ENCODE data around the gene CEP72. TPM values are rescaled to one million over a fixed set of nuclear protein-coding genes. Genes with fewer than 3 reads are reported as not detected.

CEP72 gene
- total and polyA plus RNA-seq, 2 of the 13 experiments (the other 11 are each of a cell fraction or from before 2014, with no cell fraction given): 3.4 to 9.4 TPM

DNA sequence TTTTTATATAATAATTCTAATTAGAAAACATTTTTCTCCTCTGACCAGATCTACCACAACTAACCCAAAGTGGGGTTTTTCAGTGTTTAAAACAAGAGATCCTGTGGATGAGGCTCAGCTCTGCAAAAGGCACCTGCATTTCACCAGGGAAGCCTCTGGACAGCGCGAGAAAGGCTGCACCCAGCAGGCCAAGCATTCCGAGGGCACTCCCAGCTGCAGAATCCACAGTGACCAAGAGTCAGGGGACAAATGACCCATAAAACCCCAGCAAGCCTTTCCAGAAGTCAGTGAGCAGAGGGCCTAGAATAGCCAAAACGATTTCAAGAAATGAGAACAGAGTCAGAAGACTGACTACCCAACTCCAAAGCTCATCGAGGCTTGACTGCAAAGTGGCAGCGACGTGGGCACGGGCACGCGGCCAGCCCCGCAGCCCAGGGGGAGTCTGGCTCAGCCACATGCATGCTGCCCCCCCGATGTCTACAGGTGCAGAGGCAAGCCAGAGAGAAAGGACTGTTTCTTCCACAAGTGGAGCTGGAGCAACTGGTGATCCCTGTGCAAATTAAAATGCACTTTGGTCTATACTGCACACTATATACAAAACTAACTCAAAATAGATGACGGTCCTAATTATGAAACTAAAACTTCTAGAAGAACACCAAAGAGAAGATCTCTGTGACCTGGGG, 54.8 kb downstream of the CEP72 start:
- 96% methylated on average over 9 of the region's 13 CpGs for WGBS (ENCODE audit: low lambda C conversion rate)
- Histone ChIP-seq H3K9ac (ENCODE audit: insufficient read depth, low read depth, low read length) (no peak overlapping the region), H3K36me3 (replicated peaks in 1 of 2; ENCODE audit: control insufficient read depth in 1 of 2, insufficient read depth in 2 of 2, low read length in 2 of 2) (peaks cover 7 to 29% of the 10 kb centered on the region in 2 experiments; a peak in 3 of 5 replicates), H3K27me3 (ENCODE audit: control insufficient read depth in 1 of 2, insufficient read depth in 2 of 2, low read length in 2 of 2) (no peaks in the 10 kb centered on the region; a peak in 1 of 5 replicates), H3K4me2 (ENCODE audit: low read depth, low read length) (no peak overlapping the region), H3K79me2 (ENCODE audit: insufficient read depth, low read length) (no peaks in the 10 kb centered on the region), H3K27ac (ENCODE audit: extremely low read length, insufficient read depth, low read length) (no peak overlapping the region), H3K4me1 (ENCODE audit: insufficient read depth, low read length) (peaks cover 20% of the 10 kb centered on the region), H2AFZ (ENCODE audit: low read length) (no peak overlapping the region), H3K4me3 (replicated peaks in 1 of 3; ENCODE audit: insufficient read depth in 1 of 3, low read depth in 2 of 3, low read length in 3 of 3) (no peak overlapping the region), H3K9me3 (ENCODE audit: low read length) (no peaks in the 10 kb centered on the region), H4K20me1 (ENCODE audit: insufficient read depth, low read length) (no peaks in the 10 kb centered on the region; the same call in 1 of the 2 replicates)
- TF ChIP-seq, protein P1, sequence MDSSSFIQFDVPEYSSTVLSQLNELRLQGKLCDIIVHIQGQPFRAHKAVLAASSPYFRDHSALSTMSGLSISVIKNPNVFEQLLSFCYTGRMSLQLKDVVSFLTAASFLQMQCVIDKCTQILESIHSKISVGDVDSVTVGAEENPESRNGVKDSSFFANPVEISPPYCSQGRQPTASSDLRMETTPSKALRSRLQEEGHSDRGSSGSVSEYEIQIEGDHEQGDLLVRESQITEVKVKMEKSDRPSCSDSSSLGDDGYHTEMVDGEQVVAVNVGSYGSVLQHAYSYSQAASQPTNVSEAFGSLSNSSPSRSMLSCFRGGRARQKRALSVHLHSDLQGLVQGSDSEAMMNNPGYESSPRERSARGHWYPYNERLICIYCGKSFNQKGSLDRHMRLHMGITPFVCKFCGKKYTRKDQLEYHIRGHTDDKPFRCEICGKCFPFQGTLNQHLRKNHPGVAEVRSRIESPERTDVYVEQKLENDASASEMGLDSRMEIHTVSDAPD (CRISPR knock-in tag; IDR thresholded peaks at IDR 0.05): no peak
- TF ChIP-seq, protein P2, sequence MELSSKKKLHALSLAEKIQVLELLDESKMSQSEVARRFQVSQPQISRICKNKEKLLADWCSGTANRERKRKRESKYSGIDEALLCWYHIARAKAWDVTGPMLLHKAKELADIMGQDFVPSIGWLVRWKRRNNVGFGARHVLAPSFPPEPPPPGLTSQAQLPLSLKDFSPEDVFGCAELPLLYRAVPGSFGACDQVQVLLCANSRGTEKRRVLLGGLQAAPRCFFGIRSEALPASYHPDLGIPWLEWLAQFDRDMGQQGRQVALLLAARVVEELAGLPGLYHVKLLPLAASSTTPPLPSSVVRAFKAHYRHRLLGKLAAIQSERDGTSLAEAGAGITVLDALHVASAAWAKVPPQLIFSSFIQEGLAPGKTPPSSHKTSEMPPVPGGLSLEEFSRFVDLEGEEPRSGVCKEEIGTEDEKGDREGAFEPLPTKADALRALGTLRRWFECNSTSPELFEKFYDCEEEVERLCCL (CRISPR knock-in tag; IDR thresholded peaks at IDR 0.05; ENCODE audit: borderline replicate concordance): no peak
- TF ChIP-seq ZNF326 (CRISPR knock-in tag; IDR thresholded peaks at IDR 0.05; ENCODE audit: borderline replicate concordance) (no peak), ZNF317 (CRISPR knock-in tag; IDR thresholded peaks at IDR 0.05) (no peak), NR2C2 (CRISPR knock-in tag; IDR thresholded peaks at IDR 0.05; ENCODE audit: borderline replicate concordance) (no peak), SMAD9 (CRISPR knock-in tag; IDR thresholded peaks at IDR 0.05) (no peak), HOXD1 (CRISPR knock-in tag; IDR thresholded peaks at IDR 0.05) (no peak), ZNF619 (CRISPR knock-in tag; IDR thresholded peaks at IDR 0.05) (no peak), KAT7 (CRISPR knock-in tag; IDR thresholded peaks at IDR 0.05; ENCODE audit: borderline replicate concordance) (no peak), ZNF337 (CRISPR knock-in tag; IDR thresholded peaks at IDR 0.05; ENCODE audit: borderline replicate concordance, low read depth) (no peak)
- TF ChIP-seq, protein P3, sequence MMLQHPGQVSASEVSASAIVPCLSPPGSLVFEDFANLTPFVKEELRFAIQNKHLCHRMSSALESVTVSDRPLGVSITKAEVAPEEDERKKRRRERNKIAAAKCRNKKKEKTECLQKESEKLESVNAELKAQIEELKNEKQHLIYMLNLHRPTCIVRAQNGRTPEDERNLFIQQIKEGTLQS (CRISPR knock-in tag; IDR thresholded peaks at IDR 0.05): no peak
- TF ChIP-seq, protein P4, sequence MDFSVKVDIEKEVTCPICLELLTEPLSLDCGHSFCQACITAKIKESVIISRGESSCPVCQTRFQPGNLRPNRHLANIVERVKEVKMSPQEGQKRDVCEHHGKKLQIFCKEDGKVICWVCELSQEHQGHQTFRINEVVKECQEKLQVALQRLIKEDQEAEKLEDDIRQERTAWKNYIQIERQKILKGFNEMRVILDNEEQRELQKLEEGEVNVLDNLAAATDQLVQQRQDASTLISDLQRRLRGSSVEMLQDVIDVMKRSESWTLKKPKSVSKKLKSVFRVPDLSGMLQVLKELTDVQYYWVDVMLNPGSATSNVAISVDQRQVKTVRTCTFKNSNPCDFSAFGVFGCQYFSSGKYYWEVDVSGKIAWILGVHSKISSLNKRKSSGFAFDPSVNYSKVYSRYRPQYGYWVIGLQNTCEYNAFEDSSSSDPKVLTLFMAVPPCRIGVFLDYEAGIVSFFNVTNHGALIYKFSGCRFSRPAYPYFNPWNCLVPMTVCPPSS (IDR thresholded peaks at IDR 0.05): no peak
- TF ChIP-seq, protein P5, sequence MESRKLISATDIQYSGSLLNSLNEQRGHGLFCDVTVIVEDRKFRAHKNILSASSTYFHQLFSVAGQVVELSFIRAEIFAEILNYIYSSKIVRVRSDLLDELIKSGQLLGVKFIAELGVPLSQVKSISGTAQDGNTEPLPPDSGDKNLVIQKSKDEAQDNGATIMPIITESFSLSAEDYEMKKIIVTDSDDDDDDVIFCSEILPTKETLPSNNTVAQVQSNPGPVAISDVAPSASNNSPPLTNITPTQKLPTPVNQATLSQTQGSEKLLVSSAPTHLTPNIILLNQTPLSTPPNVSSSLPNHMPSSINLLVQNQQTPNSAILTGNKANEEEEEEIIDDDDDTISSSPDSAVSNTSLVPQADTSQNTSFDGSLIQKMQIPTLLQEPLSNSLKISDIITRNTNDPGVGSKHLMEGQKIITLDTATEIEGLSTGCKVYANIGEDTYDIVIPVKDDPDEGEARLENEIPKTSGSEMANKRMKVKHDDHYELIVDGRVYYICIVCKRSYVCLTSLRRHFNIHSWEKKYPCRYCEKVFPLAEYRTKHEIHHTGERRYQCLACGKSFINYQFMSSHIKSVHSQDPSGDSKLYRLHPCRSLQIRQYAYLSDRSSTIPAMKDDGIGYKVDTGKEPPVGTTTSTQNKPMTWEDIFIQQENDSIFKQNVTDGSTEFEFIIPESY (CRISPR knock-in tag; IDR thresholded peaks at IDR 0.05): no peak
- ATAC-seq (no peak), DNase-seq (ENCODE audit: low spot score) (no peak), FAIRE-seq (no peak)
- intact Hi-C loops (cut with micrococcal nuclease; ENCODE audit: unreplicated experiment) (no loop called here), in situ Hi-C loops (cut with HindIII; ENCODE audit: extremely low pct_ligation_motif_present, low pct_unique_long_range_greater_than_20kb) (no loop called here)
- POLR2A ChIA-PET: no interaction called here
- CTCF ChIA-PET (ENCODE audit: low intra/inter-chr PET ratio, low total read pairs): no interaction called here
- no TSS peak for BruUV-seq (replicated peaks)

Measured in HepG2 (cell line).